ENCODE measurements around the gene PRDM13.
"Not testable (repeated sequence)": the region's sequence is repeated elsewhere in the genome, so short reads cannot be mapped to it uniquely, and the experiment has no call there.

Gene PRDM13

DNA sequence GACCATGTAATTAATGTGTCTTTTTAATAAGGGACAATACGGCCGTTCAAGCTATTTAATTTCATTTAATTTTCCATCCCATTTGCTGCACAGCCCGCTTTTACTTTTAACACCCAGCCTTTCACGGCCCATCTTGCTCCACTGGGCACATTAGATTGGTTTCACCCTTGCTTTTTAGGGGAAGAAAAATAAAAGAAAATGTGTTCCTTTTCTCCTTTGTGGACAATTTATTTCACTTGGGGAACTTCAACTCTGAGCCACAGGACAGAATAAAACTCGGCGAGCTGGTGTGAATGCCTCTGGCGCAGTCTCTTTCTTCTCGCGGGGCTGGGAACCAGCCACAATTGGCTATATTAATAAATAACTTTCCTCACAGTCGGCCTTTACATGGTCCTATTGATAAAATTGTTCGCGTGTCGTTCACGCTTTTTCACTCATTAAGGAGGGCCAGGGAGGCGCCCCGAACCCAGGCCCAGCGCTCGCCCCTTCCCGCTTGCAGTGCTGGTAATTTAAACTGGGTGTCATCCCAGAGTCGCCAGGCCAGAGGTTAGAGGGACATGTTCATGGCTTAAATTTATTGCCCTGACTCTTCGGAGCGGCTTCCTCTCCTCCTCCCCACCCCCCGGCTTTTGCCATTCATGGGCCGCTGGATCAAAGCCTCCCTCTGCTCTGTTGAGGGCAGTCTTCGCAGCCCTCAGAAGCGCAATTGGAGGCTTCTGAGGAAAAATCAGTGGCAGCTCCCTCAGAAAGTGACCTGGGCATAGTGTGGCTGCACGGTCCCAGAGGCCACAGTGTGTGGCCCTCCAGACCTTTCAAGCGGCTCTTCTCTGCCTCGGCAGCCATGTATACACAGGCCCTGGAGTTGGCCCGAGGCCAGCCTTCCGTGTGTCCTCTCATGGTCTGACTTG is 2.2 kb upstream of the PRDM13 start:
- DNase-seq = no peak

DNA sequence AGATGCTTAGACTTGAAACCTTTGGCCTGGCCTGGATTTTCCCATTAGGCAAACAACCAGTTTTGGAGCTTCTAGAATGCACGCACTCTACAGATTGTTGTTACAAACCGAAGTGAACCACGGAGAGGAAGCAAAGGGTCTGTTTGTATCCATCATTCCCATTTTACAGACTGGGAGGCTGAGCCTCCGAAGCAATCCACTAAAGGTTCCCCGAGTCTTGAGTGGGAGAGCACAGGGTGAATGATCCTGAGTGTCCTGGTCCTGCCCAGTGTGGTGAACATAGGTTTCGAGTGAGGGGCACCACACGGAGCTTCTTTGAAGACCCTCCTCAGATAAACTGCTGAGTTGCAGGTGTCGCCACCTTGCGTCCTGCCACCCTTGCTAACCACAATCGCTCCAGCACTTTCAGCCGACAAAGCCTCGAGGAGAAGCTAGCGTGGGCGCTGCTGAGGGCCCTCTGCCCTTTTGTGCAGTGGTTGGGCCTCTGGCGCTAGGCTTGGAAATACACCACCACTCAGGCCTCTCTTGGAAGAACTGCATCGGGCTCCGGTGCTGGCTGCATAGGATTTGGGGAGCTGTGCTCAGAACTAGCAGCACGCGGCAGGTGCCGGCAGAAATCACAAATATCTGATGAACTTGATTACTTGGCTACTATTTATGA is 1.4 kb upstream of the PRDM13 start:
- no peak for DNase-seq

DNA sequence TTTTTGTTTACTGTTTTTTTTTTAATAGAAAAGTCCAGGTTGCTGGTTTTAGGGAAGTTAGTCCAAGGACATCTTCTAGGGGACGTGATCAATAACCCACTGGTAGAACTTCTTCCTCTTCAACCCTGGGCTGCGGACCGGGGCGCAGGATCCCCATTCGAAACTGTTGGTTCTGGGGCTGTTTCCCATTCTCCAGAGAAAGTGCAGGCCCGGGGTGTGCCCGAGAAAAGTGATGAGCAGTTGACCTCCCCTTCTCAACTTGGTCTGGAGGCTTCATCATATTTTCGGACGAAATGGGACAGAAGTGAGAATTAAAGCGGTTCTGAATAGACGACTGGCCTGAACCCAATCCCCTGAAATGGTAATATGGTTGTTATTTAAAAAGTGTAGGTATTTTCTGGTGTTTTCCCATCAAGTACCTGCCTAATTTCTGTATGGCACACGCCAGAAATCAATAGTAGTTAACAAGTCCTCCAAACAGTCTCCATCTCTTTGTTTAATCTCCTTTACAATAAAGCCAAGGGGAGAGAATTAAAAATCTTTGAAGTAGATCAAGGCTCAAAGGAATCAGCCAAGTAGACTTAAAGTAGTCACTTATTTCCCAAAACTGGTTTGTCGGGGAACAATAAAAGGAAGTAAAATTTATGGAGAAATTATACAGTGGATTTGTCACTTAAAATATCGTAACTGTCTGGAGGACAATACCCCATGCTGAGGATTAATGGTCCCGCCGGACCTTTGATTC is 550 bp upstream of the PRDM13 start:
- DNase-seq = no peak

DNA sequence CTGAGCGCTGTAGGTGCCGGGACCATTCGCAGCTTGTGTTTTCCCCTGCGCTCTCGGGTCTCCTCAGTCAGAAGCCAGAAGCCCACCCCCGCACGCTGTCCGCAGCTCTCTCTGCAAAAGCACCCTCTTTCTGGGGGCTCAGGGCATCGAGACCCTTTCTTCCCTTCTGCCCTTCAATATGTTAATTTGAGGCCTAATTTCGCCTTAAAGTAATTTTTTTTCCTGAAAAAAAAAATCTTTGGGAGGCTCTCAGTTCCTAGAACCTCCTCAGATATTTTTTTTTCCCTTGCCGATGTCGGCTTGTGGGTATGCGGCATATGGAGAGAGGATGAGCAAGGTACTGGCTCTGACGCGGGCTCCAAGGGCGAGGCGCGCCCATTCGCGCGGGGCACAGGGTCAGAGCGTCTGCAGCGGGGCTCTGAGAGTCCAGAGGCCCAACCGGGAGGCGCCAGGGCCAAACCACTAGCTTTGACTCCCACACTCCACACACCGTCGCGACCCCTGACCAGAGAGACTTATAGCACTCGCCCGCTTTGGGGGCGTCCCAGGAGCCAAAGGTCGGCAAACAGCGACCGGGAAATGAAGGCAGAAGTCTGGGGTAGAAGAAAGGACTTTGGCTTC is 893 bp downstream of the PRDM13 start:
- DNase-seq = no peak

DNA sequence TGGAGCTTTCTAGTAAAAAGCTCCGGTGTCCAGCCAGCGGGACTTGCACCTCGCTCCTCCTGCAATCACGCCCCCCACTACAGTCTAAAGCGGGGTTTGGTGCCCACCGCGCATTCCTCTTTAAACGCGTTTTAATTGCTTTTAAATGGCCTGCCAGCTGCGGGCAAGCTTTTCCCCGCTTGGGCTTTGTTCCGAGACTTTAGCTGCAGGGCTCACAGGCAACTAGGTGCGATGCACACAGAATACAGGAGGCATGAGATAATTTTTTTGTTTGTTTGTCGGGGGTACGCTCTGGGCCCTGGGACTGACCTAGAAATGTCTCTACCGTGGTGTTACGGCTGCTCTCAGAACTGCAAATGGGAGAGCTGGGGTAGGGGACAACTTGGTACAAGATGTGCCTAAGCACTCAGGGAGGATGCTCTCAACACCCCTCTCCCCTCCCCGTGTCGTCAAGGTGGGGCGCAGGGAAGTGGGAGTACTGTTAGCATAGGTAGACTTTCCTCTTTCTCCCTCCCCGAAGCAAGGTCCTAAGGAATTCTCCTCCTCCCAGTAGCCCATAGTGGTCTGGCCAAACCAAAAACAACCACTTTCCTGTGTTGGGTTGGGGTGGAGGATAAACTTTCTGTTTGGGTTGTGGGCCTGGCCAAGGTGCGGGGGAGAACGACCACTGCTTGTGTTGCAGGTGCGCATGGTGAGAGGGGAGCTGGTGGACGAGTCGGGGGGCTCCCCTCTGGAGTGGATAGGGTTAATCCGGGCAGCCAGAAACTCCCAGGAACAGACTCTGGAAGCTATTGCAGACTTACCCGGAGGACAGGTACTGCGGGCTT is 1.6 kb downstream of the PRDM13 start:
- DNase-seq = no peak

DNA sequence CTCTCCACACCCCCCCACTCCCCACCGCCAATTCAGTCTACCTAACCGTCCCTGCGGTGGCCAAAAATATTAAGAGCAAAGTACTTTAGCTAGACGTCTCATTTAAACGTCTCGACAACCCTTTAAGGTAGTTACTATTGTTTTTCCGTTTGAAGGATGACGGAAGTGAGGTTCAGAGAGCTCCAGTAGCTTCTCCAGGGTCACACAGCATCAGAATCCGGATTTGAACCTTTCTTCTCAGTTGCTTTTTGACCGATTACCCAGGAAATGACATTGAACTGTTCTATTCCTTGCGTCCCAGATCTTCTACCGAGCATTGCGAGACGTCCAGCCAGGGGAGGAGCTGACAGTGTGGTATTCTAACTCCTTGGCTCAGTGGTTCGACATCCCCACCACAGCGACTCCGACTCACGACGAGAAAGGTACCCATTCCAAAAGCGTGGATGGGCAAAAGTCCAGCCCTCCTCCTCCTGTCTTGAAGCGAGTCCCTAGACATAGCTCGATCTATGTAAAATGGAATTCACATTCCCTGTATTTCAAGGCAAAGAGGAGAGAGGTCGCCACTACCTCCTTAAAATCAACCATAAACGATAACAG is 2.4 kb downstream of the PRDM13 start:
- no peak for DNase-seq

DNA sequence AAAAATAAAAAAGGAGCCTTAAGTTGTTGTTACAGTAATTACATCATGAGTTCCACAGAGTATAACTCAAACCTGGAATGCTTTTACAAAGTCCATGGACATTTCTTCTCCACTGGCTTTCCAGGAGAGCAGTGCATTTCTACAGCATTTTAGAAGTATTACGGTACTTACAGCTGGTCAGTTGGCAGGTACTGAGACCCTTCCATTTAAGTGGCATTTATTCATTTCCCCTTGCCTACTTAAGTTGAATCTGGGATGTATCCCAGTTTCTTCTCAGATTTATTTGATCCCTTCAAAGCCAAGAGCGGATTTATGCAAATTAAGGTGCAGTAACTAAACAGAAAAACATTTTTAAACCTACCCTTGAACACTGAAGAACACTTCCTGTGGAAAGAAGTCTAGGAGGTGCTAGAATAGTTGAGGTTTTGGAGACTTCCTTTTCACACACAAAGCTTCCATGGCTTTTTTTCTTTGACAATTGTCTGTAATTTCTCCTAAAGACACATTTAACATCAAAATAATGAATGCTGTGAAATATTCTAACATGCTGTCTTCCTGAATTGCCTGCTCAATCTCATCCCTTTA is 3.4 kb downstream of the PRDM13 start:
- DNase-seq = no peak

DNA sequence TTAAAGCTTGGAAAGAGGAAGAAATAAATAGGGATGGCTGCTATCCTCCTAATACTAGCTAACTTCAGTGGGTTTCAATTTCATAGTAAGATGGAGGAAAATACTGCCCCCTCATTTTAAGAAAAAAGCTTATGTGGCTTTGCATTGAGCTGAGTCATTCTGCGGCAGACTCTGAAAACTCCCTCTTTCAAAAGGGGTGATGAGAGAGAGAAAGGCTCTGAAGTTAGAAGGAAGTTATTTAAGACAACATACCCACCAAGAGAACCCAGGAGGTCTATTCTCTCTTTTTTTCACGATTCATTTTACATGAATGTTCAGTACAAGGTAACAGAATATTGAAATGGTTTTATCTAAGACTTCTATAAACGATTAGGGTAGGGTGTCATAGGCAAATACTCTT is 4.5 kb downstream of the PRDM13 start:
- no peak for DNase-seq

DNA sequence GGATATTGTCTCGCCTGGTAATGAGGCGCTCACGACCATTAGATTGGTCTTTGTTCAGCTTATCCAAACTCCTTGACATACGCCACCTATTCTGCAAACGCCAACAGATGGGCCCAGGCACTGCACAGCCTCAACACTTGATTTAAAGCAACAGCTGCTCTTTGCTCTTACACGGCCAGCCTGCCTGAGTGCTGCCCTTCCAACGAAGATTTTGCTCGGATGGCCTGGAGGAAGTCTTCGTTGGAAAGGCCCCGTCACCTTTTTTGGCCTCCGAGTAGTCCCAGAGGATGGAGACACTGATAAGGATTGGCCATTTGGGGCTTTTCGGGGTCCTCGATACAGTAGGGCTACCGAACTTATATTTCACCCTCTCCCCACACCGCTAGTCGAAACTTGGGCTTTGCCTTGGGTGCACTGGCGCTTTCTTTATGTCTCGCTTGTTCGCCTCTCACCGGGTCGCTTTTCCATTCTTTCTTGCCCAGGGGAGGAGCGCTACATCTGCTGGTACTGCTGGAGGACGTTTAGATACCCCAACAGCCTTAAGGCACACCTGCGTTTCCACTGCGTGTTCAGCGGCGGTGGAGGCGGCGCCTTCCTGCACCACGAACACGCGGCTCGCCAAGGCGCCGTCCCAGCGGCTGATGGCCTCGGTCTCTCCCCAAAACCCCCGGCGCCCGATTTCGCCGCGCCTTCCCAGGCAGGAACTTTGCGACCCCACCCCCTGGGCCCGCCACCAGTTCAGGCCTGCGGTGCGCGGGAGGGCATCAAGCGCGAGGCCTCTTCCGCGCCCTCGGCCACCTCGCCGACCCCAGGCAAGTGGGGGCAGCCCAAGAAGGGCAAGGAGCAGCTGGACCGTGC is 6.1 kb downstream of the PRDM13 start:
- DNase-seq = no peak

DNA sequence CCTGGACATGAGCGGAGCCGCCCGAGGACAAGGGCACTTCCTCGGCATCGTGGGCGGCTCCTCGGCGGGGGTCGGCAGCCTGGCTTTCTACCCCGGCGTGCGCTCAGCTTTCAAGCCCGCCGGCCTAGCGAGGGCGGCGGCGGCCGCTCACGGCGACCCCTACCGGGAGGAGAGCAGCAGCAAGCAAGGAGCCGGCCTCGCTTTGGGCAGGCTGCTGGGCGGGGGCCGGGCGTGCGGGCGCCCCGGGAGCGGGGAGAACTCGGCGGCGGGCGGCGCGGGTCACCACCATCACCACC is 6.7 kb downstream of the PRDM13 start:
- peak; percentile 73 for DNase-seq

DNA sequence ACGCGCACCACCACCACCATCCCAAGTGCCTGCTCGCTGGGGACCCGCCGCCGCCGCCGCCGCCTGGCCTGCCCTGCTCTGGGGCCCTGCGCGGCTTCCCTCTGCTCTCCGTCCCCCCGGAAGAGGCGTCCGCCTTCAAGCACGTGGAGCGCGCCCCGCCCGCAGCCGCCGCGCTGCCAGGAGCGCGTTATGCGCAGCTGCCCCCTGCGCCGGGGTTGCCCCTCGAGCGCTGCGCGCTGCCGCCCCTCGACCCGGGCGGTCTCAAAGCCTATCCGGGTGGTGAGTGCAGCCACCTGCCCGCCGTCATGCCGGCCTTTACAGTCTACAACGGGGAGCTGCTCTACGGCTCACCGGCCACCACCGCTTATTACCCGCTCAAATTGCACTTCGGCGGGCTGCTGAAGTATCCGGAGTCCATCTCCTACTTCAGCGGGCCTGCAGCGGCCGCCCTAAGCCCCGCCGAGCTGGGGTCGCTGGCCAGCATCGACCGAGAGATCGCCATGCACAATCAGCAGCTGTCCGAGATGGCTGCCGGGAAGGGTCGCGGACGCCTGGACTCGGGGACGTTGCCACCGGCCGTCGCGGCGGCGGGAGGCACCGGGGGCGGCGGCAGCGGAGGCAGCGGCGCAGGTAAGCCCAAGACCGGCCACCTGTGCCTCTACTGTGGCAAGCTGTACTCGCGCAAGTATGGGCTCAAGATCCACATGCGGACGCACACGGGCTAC is 7.2 kb downstream of the PRDM13 start:
- peak; percentile 77 for DNase-seq

DNA sequence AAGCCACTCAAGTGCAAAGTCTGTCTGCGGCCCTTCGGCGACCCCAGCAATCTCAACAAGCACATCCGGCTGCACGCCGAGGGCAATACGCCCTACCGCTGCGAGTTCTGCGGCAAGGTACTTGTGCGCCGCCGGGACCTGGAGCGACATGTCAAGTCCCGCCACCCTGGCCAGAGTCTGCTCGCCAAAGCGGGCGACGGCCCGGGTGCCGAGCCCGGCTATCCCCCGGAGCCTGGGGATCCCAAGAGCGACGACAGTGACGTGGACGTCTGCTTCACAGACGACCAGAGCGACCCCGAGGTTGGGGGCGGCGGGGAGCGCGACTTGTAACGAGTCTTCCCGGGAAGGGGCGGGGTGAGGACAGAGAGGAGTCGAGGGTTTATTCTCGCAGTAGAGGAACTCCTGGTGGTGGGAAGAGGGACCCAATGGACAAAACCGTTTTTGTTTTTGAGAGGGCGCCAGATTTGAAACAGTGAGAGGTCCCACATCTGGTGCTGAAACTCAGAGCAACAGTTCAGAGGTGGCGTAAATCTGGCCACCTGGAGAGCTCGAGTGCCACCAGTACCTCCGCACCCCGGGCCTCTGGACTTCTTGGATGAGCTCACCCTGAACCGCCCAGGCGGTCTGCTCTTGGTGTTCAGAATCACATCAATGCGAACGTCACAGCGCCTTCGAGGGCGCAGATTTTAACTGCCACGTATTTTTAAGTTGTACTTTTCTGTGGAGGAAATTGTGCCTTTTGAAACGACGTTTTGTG is 8.0 kb downstream of the PRDM13 start:
- DNase-seq = peak; percentile 72

DNA sequence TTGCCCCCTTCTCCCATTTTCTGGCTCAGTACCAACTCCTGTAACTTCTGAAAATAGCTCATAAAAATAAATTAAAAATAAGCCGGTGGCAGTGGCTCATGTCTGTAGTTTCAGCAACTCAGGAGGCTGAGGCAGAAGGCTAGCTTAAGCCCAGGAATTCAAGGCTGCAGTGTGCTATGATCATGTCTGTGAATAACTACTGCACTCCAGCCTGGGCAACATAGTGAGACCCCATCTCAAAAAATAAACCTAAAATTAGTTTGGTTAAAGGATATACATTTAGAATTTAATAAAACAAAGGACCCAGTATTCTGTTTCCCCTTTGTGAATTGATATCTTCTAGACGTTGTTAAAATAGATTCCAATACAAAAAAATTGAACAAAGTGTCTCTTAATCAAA is 10.5 kb downstream of the PRDM13 start:
- DNase-seq = no peak

DNA sequence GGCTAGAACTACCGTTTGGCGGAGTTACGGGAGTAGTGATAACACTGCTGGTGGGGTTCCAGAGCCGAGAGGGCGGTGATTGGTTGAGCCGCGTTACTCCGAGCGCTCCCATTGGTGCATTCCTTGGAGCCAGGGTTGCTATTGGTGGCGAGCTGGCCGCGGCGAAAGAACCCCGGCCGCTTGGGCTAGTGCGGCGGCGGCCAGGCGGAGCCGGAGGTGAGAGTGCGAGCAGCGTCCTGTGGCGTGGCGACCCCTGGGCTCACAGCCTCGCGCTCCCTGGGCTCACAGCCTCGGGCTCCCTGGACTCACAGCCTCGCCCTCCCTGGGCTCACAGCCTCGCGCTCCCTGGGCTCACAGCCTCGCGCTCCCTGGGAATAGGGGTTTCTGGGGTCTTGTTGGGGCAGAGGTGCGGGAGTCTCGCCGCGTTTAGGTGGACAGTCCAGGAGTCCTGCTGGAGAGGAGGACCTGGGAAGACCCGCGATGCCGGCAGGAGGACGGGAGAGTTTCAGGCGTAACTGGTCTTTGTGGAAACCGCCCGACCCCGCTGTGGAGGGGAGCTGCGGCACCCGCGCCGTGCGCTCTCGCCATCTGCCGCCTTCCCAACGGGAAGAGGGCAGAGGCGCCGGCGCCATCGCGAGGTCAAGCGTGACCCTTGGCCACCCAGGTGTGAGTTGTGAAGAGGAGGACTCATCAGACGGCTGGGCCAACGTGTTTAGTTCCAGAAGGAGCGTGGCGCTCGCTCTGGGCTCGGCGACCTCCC is 12.2 kb downstream of the PRDM13 start:
- DNase-seq = no peak

DNA sequence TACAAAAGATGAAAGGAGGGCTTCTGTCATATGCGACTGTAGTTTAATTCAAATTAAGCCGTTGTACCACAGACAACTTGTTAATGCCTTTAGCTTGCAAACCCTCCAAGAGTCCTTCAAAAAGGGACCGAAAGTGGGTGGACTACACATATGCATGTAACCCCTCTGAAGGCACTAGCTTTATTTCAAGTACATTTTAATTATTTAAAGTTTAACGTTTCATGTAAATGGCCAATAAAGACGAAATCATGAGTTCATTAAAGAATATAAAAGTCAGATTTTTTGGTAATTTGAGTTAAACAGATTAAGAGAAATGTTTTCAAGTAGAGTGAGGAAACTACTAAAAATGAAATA is 12.8 kb downstream of the PRDM13 start:
- DNase-seq = no peak

DNA sequence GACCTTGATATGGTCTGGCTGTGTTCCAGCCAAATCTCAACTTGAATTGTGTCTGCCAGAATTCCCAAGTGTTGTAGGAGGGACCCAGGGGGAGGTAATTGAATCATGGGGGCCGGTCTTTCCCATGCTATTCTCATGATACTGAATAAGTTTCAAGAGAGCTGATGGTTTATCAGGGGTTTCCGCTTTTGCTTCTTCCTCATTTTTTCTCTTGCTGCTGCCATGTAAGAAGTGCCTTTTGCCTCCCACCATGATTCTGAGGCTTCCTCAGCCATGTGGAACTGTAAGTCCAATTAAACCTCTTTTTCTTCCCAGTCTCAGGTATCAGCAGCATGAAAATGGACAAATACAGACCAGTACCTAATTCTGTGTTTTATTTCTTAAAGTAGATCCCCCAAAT is 15.4 kb downstream of the PRDM13 start:
- not testable (repeated sequence) for DNase-seq

DNA sequence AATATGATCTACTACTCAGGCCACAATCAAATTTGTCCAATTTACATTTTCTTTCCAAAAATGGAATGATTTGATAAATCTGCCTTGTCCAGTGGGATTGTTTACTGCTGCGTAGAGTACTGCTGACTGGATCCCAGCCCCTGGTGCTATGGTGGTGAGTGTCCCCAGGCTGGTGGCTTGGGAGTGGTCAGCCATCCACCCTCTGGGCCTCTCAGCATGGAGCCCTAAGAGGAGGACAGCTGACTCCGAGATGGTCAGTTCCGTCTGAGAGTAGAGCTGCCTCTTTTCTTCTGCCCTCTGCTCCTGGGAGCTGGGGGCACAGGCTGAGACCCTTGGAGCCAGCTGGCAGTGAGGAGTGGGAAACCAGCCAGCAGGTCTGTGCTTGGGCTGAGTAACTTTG is 22.7 kb downstream of the PRDM13 start:
- no peak for DNase-seq

DNA sequence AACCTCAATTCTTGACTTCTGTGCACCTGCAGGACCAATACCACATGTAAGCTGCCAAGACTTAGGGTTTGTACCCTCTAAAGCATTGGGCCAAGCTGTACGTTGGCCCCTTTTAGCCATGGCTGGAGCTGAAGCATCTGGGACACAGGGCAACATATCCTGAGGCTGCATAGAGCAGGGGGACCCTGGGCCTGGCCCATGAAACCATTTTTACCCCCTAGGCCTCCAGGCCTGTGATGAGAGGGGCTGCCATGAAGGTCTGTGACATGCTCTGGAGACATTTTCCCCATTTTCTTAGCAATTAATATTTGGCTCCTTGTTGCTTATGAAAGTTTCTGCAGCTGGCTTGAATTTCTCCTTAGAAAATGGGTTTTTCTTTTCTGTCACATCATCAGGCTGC is 31.0 kb downstream of the PRDM13 start:
- DNase-seq = no peak

DNA sequence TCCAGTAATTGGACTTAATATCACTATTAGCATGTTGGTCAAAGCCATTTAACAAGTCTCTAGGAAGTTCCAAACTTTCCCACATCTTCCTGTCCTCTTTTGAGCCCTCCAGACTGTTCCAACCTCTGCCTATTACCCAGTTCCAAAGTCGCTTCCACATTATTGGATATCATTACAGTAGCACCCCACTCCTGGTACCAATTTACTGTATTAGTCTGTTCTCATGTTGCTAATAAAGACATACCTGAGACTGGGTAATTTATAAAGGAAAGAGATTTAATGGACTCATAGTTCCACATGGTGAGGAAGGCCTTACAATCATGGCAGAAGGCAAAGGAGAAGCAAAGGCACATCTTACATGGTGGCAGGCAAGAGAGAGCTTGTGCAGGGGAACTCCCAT is 31.7 kb downstream of the PRDM13 start:
- DNase-seq = not testable (repeated sequence)
